CD4-positive, alpha-beta T cell treated with Interleukin-6 at 100 ng/mL for 8 hours (primary cell): ENCODE results near the gene FCGBP.
"Not testable (repeated sequence)": the region's sequence is repeated elsewhere in the genome, so short reads cannot be mapped to it uniquely, and the experiment has no call there.

ENCODE experiments used
- DNase-seq: peaks from one replicate; pipeline ENCODE4 v3.0.0-alpha.2; 2020; ENCODE audit warnings: mixed read lengths, low spot score

FCGBP gene

DNA sequence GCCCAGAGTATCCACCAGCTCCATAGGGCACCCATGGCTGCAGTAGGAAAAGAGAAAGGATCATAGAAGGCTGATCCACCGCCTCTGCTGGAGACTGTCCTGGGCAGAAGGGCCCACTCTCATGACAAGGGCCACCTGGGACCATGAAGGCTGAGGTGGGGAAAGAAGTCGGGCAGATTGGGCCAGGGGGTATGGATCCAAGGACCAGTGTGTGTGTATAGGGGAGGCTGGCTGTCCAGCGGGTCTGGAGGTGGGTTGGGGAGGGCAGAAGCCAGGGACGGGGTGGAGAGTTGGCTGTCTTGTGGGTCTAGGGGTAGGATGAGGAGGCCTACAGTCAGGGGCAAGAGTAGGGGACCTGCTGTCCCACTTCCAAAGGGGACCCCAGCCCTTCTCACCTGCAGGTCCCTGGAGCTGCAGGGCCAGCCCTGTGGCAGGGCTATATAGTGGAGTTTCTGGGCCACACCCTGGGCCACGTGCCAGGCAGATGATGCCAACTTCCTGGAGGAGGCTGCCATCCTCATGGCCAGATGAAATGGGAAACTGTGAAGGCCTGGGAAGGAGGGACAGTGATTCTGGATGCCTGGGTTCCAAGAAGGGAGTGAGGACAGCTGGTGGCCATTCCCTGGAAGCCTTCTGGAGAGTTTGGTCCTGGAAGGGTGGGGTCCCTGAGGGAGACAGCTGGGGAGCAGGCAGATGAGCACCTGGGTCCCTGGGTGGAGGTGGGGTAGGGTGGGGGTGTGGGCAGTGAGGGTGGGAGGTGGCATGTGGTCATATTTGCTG is at the start of gene FCGBP:
TSS of gene FCGBP (minus strand) at position 51 of the 780 bp plus-strand sequence.
- DNase-seq: no peak

DNA sequence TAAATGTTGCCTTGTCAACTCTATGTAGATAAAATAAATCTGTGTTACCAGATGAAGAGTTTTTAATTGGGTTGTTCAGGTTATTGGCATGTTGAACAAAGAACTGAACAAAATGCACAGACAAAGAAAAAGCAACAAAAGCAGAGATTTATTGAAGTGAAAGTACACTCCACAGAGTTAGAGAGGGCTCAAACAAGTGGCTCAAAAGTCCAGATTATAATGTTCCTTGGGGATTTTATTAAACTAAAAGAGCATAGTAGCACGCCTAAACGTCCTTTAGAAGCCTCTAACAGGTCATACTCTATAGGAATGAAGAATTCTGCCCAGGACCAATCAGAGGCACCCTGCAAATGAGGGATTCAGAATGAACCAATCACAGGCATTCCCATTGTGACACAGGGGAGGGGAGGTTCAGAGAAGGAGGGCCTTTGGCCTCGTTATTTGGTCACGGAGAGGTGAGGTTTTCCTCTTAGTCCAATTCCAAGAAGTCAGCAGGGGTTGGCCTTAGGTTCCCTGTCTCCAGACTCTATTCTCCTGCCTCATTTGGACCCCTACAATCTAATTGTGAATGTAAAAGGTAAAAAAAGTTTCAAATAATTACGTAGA is 49.4 kb upstream of the FCGBP start:
- DNase-seq: no peak

DNA sequence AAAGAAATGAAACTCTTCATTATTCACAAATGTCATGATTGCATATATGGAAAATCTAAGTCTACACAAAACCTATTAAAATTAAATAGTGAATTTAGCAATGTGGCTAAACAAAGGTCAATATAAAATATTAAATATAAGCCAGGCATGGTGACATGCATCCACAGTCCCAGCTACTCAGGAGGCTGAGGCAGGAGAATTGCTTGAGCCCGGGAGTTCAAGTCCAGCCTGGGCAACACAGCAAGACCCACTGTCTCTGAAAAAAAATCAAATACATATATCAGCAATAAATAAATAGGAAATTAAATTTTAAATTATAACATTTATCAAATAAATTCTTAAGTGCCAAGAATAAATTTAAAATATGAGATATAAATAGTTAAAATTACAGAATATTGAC is 48.4 kb upstream of the FCGBP start:
- no peak for DNase-seq

DNA sequence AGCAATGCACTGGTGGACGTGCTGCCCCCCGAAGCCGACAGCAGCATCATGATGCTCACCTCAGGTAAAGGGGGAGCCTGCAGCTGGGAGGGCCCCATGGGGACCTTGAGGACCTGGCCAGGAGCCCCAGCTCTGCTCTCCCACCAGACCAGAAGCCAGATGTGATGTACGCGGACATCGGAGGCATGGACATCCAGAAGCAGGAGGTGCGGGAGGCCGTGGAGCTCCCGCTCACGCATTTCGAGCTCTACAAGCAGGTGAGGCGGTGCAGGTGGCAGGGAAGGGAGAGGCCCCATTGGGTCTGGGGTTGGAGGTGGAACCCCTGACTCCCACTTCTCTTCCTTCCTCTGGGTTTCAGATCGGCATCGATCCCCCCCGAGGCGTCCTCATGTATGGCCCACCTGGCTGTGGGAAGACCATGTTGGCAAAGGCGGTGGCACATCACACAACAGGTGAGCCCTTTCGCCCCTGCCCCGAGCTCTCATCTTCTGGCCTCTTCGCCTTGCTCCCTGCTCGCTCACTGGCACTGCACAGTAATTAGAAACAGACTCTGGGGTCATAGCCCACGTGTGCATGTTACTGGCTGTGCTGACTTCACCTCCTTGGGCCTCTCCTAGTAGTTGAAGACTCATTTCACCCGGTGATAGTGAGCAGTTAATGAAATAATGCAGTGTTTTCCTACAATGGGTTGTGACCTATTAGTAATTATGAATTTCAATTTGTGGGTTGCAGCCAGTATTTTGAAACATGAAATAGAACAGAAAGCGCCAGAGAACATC is 40.1 kb upstream of the FCGBP start:
- DNase-seq: no peak

DNA sequence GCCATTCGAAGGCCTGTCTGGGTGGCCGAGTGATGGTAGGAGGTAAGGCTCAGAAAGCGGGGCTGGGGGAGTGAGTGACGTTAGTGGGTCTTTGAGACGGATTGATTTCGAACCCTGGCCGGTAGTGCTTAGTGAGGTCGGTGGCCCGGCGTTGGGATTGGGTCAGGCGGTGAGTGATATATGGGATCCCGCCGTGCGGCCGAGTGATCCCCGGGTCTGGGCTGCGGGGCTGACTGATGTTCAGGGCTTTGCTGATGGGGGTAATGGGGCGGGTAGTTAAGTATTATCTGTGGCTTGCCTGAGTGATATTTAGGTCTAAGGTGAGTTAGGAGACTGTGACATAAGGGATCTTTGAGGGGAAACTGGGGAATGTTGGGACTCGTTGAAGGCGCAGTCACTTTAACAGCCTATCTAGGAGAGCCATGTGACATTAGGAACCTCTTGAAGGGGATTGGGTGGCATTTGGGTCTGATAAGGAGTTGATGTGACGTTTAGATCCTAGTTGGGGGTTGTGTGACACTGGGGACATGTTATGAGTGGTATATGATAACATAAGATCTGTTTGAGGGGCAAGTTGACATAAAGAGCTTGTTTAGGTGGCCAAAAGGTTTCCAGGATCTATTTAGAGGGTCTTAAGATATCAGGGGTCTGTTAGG is 37.1 kb upstream of the FCGBP start:
- no peak for DNase-seq

DNA sequence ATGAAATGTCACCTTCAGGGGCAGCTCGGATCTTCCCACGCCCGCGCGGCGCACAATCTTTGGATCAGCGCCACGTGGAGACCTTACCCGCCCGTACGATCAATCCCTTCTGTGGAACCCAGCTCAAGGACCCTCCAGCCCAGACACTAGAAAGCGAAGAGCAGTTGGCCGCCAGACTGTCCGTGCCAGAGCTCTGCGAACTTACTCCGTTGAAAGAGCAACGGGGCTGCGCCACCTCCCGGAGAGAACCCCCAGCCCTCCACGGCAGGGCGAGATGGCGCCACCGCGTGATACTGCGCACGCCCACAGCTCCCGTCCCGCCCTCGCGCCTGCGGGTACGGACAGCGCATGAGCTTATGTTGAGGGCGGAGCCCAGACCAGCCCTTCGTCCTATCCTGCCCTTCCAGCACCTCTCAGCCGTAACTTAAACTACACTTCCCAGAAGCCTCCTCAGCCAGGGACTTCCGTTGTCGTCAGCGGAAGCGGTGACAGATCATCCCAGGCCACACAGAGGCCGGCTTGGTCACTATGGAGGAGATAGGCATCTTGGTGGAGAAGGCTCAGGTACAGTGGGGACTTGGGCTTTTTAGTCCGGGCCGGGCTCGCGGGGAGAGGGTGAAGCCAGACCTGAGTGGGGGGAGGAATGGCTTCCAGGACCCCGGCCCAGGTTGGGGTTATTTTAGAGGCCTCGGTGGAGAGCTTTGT is 36.4 kb upstream of the FCGBP start, which contains the start of gene PSMC4:
TSS of gene PSMC4 (plus strand) at position 491 of the 705 bp plus-strand sequence. CDS start at position 529, 38 bp downstream.
- DNase-seq: peak; percentile 99

DNA sequence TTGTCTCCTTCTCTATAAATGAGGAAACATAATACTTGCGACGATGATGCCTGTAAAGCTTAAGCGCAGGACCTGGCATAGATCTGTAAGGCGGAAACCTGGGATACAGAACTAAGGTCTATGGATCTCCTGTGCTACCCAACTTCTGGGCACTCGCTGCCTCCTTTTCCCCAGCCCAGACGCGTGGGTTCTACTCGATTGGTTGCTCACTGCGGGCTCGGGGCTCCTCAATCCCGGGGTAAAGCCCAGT is 35.9 kb upstream of the FCGBP start:
- no peak for DNase-seq

DNA sequence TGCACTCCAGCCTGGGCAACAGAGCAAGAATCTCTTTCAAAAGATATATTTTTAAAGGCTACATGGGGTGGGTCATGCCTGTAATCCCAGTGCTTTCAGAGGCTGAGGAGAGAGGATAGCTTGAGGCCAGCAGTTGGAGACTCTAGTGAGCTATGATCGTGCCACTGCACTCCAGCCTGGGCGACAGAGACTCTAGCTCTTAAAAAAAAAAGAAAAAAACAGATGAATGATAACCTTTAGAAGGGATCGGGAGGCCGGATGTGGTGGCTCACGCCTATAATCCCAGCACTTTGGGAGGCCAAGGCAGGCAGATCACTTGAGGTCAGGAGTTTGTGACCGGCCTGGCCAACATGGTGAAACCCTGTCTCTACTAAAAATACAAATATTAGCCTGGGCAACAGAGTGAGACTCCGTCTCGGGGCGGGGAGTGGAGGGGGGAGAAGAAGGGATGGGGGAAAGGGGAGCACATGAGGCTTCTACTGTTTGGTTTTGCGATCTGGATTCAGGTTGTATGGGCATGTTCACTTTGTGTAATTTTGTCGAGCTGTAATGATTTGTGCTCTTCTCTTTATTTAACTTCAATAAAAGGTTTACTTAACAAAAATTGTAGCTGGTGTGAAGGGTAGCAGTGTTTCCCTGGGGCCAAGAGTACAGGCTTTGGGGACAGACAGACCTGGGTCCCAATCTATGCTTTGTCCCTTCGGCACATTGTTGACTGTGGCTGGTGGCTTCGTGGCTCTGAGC is 35.4 kb upstream of the FCGBP start:
- peak; percentile 19 for DNase-seq

DNA sequence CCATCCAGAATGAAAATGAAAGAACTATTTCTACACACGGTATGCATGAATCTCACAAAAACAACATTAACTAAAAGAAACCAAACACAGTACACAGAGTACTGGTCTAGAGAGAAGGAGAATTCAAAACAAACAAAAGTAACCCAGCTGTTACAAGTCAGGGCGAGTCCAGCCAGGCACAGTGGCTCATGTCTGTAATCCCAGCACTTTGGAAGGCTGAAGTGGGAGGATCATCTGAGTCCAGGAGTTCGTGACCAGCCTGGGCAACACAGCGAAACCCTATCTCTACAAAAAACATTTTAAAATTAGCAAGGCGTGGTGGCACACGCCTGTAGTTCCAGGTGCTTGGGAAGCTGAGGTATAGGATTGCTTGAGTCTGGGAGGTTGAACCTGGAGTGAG is 34.8 kb upstream of the FCGBP start:
- DNase-seq: no peak

DNA sequence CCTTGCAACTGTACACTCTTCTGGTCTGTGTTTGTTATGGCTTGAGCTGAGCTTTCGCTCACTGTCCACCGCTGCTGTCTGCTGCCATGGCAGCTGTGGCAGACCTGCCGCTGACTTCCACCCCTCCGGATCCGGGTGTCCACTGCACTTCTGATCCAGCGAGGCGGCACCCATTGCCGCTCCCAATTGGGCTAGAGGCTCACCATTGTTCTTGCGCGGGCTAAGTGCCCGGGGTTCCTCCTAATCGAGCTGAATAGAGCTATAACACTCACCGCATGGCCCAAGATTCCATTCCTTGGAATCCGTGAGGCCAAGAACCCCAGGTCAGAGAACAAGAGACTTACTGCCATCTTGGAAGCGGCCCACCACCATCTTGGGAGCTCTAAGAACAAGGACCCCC is 34.4 kb upstream of the FCGBP start:
- DNase-seq: no peak

DNA sequence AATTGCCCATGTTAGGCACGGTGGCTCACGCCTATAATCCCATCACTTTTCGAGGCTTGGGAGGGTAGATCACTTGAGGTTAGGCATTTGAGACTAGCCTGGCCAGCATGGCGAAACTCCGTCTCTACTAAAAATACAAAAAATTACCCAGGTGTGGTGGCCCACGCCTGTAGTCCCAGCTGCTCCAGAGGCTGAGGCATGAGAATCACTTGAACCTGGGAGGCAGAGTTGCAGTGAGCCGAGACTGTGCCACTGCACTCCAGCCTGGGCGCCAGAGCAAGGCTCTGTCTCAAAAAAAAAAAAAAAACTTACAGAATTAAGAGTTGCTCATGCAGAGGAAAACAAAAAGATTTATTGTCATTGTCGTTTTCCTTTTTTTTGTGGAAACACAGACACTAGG is 33.1 kb upstream of the FCGBP start:
- DNase-seq: no peak

DNA sequence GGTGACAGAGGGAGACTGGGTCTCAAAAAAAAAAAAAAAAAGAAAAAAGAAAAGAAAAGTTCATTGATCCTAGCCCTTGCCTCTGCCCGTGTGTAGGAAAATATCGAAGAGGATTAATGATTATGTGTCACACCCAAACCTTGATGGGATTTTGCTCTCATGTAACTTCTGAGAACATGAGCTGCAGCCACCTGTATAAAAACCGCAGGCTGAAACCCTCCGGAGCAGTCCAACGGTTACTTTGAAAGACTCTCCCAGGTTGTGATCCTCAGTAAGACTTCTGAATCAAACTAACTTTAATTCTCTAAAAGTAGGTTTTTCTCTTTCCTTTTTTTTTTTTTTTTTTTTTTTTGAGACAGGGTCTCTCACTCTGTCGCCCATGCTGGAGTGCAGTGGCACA is 32.2 kb upstream of the FCGBP start:
- DNase-seq: no peak

DNA sequence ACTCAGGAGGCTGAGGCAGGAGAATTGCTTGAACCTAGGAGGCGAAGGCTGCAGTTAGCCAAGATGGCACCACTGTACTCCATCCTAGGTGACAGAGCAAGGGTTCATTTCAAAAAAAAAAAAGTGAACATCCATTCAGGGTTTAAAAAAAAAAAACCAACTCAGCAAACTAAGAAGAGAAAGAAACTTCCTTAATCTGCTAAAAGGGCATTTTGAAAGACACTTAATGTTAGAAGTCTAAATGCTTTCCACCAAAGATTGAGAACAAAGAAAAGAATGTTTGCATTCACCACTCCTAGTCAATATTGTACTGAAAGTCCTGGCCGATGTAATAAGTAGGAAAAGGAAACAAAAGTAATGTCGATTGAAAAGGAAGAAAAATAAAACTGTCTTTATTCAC is 29.5 kb upstream of the FCGBP start:
- no peak for DNase-seq

DNA sequence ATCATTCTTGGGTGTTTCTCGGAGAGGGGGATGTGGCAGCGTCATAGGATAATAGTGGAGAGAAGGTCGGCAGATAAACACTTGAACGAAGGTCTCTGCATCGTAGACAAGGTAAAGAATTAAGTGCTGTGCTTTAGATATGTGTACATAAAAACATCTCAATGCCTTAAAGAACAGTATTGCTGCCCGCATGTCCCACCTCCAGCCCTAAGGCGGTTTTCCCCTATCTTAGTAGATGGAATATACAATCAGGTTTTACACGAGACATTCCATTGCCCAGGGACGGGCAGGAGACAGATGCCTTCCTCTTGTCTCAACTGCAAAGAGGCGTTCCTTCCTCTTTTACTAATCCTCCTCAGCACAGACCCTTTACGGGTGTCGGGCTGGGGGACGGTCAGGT is 25.0 kb upstream of the FCGBP start:
- DNase-seq: not testable (repeated sequence)

DNA sequence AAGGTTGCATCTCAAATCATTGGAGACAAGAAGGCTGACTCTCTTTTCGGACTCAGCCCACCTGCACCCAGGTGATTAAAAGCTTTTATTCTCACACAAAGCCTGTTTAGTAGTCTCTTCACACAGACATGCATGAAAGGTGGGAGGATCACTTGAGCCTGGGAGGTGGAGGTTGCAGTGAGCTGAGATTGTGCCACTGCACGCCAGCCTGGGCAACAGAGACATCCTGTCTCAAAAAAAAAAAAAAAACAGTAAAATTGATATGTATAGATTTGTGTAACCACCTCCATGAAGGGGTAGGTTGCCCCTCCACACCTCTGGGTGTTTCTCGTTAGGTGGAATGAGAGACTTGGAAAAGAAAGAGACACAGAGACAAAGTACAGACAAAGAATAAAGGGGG is 24.5 kb upstream of the FCGBP start:
- DNase-seq: peak; percentile 43

DNA sequence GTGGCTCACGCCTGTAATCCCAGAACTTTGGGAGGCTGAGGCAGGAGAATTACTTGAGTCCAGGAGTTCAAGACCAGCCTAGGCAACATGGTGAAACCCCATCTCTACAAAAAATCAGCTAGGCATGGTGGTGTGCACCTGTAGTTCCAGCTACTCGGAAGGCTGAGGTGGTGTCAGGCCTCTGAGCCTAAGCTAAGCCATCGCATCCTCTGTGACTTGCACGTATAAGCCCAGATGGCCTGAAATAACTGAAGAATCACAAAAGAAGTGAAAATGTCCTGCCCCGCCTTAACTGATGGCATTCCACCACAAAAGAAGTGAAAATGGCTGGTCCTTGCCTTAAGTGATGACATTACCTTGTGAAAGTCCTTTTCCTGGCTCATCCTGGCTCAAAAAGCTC is 23.5 kb upstream of the FCGBP start:
- DNase-seq: not testable (repeated sequence)

DNA sequence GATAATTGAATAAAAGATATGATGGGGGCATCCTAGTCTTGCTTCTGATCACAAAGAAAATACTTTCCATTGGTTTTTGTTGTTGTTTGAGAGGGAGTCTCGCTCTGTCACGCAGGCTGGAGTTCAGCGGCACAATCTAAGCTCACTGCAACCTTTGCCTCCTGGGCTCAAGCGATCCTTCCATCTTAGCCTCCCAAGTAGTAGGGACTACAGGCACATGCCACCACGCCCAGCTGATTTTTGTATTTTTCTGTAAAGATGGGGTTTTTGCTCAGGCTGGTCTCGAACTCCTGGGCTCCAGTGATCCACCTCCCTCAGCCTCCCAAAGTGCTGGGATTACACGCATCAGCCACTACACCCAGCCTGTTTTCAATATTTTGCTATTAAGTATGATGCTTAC is 19.5 kb upstream of the FCGBP start:
- peak; percentile 9 for DNase-seq

DNA sequence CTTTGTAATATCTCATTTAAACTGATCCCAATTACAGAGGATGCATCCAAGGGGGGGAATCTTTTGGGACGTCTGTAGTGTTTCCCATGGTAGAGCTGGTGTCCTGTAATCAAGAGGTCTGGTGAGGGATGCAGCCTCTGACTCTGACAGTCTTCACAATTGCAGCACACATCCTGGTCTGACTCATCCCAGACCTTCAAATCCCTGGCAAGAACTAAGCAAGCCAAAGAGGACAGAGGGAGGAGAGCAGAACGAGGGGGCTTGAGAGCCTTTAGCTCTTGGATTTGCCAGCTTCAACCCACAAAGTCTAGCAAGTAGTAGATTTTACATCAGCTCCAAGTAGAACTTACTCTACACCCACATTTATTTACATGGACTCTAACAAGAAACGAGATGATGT is 17.3 kb upstream of the FCGBP start:
- no peak for DNase-seq

DNA sequence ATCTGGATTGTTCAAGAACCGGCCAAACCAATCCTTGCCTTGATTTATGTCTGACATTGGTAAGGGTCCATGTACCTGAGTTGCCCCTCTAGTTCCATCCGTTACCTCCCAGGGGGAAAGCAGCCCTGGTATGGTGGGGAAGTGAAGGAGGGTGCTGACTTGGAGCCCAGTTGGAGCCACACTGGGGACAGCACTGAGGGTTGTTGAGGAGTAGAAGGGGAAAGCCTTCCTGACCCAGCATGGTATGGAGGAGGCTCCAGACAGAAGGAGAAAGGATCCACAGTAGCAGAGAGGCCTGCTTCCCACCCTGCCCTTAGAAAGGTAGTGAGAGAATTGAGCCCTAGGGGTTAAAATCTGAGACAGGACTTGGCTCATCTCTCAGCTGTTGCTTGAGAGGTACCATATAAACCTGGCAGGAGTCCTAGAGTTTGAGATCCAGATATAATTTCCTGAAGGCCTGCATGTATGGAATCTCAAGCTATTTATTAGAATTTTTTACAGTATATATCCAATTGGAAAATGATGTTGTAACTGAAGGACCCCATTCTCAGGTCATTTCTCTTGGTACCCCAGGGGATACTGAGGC is 16.7 kb upstream of the FCGBP start:
- DNase-seq: no peak

DNA sequence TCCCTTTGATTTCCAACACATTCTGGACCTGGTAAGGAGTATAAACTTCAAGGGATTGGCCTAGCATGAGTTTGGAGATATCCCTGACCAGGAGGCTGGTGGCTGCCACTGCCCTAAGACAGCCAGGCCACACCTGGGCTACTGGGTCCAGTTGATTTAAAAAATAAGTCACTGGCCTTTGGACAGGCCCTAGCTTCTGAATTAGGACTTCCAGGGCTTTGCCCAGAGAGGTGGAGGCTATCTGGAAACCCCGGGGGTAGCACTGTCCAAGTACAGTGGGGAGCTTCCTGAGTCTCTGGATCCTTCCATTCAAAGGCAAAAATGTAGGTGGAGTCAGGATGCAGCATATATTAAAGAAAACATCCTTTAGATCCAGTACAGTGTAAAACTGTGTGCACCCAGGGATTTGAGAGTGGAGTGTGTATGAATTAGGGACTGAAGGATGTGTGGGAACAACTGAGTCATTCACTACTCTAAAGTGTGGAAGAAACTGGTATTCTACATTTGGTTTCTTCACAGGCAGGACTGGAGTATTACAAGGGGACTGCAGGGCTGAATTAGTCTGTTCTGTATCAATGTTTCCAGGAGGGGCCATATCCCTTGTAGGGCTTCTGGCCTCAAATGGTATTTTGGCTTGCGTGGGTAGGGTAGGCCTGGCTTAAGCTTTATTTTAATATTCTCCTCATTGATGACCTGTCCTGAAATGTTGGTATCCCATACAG is 14.8 kb upstream of the FCGBP start:
- no peak for DNase-seq
